OCI-LY3 (cell line): ENCODE measurements around the gene TARS2.

Experiments
- CTCF ChIP-seq: fragments of 200-600, 300-600 bp; sonication (generic); IDR thresholded peaks from 2 replicates; pipeline ENCODE4 v1.5.1; 2014; ENCODE audit warnings: antibody characterized with exemption, low read length, low read depth
- EZH2phosphoT487 ChIP-seq: fragments of 200-600 bp; shearing (Covaris generic); IDR thresholded peaks from 2 replicates; pipeline ENCODE4 v1.6.1; 2018; ENCODE audit warnings: antibody characterized with exemption, mixed run types, low read depth

- TF ChIP-seq CTCF (no peak), EZH2phosphoT487 (no peak)
Observed at GRCh38 chr1:150554086-150554452, 66.8 kb downstream of the TARS2 start.
